Anterior cingulate cortex (tissue), 58 donors: ENCODE measurements around the gene DIO2.
A peak's percentile ranks its signal among the peaks of the same experiment; 100 is the strongest.

Experiments
- DNase-seq, 58 donors: peaks; one replicate each; lab custom pipeline; 2025; lab: John Stamatoyannopoulos, UW

The DIO2 gene

DNA sequence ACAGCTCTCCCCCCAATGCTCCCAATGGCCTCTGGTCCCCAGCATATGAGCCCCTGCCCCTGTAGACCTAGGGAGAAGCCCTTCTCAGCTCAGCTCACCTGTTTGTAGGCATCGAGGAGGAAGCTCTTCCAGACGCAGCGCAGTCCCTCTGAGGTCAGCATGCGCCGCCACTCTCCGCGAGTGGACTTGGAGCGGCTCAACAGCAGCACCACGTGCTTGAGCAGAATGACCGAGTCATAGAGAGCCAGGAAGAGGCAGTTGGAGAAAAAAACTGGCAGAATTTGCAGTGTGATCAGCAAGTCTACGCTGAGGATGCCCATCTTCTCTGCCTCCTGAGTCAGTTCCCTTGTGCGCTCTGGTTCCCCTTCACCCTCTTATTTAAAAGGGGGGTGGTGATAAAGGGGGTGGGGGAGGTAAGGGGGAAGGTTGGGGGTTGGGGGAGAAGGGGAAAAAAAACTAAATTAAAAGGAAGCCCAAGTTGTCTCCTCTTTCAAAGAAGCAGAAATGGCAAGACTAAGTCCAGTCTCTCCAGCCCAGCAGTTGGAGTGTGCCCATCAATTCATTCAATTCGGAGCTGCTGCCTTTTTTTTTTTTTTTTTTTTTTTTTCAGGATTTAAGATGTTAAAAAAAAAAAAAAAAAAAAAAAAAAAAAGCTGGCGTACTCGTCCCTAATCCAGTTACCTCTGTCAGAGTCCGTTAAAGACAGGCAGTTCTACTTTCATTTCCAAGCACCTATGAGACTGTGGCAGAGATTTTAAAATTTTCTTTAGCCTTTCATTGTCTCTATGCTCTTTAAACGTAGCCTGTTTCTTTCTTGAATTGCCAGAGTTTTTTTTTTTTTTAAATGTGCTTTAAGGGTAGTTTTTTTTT lies at the start of gene DIO2:
Gene DIO2, minus strand, starts transcription at position 352 of the 870 bp plus-strand sequence. Its CDS starts 32 bp downstream, at position 320.
- DNase-seq, result peak in 52 of 58 donors; percentile 8 to 82 (median 50)

DNA sequence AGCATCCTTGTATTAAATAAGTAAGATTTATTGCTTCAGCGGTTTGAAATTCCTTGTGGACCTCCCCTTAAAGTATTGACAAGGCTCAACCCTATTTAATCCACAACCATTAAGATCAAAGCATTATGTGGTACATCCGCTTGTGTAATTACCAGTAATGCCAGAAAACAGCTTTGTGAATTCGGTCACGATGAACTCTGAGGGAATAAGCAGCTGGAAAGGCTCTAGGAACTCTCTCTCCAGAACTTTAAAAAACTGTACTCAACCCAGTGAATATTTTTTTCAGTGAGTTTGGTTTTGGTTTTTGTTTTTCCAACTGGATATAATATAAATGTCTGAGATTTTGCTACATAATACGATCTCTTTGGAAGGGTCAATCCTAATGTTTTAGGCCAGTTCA lies 49.3 kb upstream of the DIO2 start:
- no peak for DNase-seq

DNA sequence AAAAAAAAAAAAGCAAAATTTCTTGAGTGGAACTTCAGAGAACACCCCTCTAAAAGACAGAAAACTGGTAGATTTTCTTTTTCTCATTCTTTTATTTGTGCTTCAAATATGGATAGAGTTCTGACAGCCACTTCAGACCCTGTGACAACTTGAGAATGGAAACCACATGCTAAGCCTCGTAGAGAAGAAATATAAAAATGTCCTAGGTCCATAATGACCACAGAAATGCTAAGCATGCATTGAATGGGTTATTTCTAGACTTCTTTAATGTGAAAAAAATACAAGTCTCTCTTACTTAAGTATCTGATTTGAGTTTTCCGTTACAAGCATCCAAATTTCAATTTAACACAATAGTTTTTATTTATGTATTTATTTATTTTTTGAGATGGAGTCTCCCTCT lies 28.3 kb upstream of the DIO2 start:
- no peak for DNase-seq

DNA sequence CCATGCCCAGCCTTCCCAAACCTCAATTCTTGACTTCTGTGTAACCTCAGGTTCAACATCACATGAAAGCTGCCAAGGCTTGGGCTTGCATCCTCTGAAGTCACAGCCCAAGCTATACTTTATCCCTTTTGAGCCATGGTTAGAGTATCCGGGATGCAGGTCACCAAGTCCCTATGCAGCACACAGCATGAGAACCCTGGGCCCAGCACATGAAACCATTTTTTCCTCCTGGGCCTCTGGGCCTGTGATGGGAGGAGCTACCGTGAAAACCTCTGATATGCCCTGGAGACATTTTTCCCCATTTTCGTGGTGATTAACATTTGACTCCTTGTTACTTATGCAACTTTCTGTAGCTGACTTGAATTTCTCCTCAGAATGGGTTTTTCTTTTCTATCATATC lies 25.8 kb upstream of the DIO2 start:
- DNase-seq, result no peak

DNA sequence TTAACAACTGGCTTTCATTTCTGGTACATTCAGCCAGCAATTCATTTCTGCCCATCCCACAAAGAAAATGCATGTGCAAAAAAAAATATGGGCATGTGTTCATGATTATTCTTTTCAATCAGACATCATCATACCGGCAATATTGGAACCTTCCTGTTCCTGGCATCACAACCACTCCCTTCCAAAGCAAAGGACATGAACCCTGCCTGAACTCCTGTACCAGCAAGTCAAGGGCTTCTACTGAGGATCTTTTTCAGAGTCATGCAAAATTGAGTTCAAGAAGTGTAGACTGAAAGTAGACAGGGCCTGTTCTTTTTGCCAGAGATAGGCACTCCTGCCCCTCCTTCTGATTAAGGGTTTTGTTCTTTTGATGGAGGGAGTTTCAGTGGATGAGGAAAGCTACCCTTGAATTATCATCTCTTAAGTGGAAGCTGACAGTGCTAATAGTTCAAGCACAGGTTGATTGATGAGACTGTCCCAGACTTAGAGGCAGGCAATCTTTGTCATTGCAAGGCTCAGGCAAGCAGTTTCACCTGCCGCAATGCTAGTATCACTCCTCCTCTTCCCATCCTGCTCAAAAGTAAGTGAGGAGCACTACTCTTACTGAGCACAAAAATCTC lies 22.3 kb upstream of the DIO2 start:
- DNase-seq, result no peak

DNA sequence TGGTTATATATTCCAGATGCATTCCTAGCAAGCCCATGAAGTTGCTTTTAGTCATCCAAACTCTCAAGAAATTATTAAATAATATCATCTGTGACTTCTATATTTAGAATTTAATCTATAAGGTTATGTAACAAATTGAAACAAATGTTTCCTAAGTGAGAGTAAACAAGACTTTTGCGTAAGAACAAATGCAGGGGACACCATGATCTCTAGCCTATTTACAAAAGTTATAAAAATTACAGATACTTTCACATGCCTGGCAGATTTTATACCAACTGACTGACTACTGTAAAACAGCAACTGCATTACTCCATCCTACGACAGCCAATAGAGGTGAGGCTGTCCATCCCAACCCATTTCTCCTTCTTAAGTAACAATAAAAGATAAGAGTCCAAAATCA lies 20.4 kb upstream of the DIO2 start:
- no peak for DNase-seq

DNA sequence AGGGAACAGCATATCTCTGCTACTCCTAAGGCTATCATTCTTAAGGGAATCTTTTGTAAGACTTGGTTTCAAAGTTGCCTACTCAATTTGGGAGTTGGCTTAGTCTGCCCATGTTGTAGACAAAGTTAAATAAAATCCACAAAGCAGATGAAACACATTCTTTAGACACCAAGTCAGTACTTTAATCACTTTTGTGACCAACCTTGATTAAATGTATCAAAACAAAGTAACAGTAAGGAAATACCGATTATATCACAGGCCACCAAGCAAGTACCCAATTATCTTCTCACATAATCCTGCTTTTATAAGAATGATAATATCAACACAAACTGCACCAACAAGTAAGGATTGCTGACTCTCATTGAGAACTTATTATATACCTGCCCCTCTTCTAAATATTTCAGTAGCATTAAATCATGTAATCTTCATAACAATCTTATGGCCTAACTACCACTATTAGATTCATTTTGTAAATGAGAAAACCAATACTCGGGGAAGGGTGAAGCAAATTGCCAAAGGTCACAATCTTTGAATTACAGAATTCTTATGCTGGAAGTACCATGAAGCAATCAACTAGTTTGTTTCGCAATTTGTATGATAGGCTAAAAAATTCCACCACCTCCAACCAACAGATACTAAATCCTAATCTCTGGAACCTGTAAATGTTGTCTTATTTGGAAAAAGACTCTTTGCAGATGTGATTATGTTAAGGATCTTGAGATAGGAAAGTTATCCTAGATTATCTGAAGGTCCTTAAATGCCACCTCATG lies 12.6 kb upstream of the DIO2 start:
- DNase-seq, result no peak

DNA sequence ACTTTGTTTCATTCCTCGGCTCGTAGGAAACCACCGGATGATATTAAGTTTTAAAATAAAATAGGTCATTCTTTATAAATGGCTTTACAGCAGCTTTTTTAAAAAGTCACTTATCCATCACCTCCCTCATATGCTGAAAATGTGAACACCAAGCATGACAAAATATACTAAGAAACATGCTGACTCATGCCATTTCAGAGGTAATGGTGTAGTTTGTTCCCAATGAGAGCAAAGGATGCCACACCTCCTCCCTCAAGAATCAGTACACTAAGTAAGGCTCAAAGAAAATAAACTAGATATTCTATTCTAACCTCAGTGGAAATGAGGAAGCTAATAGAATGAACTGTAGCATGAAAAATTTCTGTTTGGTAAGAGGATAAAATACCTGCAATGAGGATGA lies 5.5 kb upstream of the DIO2 start:
- no peak for DNase-seq

DNA sequence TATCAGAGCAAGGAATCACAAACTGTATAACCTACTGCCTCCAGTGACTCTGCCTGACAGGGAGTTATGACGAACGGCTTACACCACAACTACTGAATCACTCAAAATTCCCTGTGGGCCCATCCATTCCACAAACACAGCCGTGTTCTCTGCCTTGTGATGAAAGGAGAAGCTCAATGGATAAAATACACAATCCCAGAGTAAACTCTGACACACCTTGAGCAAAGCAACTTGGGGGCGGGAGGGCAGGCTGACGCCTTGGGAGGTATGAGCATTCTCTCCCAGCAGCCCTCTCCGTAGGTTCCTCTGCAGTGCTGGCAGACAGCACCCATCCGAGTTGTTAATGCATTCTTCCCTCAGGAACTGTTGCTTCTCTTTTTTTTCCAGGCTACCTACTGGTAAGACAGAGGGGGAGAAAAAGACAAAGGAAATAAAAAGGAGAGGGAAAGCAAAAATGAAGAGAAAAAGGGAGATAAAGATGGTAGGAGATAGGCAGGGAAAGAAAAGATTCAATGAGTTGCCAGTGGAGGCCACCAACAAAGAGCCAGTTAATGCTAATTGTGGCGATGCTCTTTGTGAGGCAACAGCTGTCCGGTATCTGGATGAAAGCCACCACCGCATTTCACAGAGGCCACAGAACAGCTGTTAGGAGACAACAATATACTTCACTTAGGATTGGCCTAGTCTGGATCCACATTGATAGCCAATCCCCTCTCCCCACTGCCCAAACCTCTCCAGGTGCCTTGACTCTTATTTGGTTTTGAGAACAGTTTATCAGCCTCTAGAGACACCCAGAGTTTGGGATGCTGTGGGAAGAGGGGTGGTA lies 4.7 kb upstream of the DIO2 start:
- DNase-seq, result peak in 1 of 58 donors; percentile 12

DNA sequence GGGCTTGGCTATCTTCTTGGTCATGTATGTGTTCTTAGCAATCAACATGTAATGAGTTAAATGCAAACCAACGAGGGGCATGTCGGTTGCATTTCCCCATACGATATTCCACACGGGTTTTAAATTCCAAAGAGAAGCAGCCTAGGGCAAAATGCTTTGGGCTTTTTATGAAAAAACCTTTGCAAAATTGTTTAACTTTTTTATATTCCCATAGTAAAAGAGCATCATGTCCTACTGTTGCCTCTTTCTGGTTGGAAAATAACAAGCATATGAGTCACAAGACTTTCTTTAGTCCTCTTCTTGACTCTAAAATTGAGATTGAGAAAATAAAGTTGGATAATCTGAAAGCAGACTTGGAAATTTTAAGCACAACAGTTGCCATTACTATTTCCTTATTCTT lies 3.8 kb upstream of the DIO2 start:
- DNase-seq, result no peak

DNA sequence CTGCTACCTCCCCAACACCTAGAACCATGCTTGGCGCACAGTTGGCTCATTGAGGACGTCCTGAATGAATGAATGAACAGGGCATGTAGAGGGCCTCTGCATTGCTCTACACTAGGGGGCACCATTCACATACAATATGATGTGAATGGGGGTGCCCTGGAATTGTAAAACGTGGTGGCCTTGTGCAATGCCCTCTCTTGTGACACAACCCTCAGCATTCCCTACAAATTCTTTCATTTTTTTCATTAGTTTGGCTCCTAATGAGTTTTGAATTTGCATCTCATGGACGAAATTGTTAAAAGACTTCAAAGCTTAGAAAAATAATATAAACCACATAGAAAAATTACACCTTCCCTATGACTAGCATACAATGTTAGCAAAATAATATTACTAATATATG lies 2.3 kb upstream of the DIO2 start:
- peak in 2 of 58 donors; percentile 8 to 27 for DNase-seq

DNA sequence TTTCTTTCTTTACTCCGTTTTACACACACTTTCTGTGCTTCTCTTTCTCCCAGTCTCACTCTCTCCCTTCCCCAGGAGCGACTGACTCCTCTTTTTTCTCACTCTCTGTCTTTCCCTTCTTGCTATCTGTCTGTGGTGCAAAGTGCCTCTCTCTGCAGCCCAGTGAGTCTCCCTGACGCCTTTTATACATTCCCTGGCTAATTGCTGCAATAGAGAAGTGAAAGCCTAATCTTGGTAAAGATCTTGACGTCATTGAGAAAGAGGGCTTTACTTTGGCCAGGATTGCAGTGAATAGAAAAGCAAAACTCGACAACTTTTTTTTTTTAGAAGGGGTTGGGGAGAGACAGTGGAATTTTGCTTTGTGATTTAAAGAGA lies 706 bp upstream of the DIO2 start:
- DNase-seq, result no peak

DNA sequence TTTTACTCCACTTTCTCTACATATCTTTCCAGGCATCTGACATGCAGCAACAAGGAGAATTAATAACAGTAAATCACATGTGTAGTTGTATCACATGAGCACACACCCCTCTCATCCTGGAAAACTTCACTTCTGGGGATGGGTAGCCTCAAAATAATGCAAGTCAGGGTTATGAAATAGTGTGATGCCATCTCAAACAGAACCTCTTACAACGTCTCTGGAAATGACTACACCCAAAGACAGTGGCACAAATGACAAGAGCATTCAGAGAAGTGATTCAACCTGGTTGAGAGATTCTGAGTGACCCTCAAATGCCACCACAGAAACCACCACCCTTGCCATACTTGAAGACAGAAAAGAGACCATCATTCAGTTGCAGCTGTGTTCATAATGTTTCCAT lies 2.8 kb downstream of the DIO2 start:
- DNase-seq, result no peak

DNA sequence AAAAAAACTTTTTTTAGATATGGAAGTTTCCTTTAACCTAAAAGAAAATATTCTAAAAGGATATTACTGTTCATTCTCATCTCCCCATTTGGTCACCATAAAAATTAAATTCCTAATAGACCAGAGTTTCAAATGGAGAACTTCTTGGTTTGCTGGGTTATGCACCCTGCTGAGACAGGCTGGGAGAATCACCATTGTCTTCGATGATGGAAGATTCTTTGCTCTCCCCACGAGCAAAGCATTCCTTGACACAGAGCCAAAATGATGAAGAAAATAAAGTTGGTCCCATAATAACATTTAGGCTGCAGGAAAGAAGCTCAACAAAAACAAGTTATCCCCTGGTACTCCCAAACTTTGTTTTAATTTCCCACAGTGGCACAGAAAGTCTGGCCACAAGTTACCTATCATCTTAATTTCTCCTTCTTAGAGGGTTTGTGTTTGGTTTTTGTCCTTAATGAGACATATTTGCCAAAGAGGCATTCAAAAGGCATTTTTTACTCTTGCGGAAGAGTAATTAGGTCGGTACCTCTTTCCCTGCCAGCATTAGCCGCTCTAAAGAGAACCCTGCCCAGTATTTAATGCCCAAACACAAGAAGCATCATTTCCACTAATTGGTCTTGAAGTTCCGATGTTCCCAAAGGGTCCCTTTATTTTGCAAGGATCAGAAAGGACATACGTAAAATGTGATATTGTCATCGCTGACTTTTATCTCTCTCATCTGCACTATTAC lies 4.8 kb downstream of the DIO2 start:
- peak in 4 of 58 donors; percentile 30 to 65 (median 54) for DNase-seq

DNA sequence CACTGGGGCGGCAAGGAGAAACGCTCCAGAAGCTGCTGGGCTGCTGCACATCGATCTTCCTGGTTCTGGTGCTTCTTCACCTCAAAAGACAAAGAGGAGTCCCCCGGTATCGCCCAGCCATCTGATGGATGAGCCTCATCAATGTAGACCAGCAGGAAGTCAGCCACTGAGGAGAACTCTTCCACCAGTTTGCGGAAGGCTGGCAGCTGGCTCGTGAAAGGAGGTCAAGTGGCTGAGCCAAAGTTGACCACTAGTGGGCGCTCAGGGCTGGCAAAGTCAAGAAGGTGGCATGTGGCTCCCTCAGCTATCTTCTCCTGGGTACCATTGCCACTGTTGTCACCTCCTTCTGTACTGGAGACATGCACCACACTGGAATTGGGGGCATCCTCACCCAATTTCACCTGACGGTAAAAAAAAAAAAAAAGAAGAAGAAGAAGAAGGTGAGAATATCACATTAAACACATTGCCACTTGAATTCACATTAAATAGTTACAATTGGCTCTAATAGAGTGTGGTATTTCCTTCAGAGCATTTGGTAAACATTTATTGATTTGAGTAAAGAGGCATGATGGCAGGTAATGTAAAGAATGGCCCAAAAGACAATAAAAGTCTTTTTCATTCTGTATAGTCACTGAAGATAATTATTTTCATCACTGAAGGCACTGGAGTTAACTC lies 8.3 kb downstream of the DIO2 start:
- DNase-seq, result no peak

DNA sequence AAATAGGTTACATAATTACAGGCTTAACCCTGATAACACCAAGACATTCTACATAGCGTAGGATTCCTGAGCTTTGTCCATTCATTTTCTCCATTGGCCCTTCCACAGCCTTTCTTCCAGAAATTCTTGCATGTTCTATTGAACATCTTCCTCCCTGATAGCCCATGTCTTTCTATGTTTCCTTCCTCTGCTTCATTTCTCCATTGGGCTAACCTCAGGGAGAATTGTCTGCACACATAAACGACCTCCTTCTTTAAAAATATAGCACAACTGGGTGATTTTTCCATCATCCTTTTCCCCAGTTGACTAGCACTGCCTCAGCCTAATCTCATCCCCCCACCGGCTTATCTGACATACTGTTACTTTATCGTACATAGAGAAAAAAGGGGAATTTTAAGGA lies 11.2 kb downstream of the DIO2 start:
- DNase-seq, result no peak

DNA sequence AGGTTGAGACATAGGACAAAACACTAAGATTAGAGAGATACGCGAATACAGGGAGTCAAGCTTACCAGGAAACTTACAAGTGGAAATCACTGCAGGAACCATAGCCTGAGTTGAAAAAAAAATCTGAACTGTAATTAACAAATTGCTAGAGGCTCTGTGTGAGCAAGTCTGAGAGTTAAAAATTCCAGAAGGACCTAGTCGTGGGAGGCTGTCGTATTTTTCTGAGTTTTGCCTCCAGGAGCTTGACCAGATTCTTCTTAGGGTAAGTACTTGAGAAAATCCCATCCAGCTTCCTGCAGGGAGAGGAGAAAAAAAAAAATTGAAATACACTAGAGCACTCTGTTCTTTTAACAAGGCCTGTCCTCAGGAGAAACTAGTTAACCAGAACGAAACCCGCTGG lies 22.7 kb downstream of the DIO2 start:
- no peak for DNase-seq

DNA sequence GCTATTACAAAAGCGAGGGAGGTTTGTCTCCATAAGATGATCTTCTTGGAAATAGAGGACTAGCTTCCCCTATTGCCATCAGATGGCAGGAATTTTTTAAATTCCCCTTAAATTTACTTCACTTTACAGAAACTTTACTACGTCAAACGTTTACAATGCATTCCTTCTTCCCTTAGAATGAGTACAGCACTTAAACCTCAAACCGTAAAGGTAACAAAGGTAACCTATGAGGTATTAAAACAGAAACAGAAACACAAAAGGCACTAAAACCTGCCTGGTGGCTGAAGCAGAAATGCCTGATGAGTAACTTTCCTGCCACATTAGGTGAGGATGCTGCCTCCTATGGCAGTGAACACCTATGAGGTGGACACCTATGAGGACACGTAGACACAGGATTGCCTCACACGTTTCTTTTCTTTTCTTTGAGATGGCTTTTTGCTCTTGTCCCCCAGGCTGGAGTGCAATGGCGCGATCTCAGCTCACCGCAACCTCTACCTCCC lies 25.0 kb downstream of the DIO2 start:
- DNase-seq, result no peak

DNA sequence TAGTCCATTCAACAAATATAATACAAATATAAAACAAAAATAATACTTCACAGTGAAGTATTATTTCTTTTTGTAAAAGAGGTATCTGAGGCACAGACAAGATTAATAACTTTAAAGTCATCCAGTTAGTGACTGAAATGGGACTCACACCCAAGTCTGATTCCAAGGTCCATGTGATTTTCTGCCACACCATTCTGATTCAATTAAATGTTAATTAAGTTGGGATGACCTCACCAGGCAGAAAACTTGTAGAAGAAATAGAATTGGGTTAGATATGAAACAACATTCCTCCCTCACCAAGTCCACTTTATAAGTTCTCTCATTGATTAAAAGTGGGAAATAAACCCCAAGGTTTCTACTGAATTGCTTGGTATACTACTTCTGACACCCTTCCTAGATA lies 34.4 kb downstream of the DIO2 start:
- DNase-seq, result no peak
